Activated naive CD8-positive, alpha-beta T cell treated with anti-CD3 and anti-CD28 coated beads, Interleukin-2, amount 50 U/mL, for 24 hours (primary cell): ENCODE results near the gene RABGAP1L.
"Not testable (repeated sequence)": the region's sequence is repeated elsewhere in the genome, so short reads cannot be mapped to it uniquely, and the experiment has no call there.

Experiments used
- ATAC-seq: fragments of 150-1000 bp; cut with Tn5 transposase; one replicate; pipeline ENCODE4 v1.10.0; 2021
- DNase-seq: peaks from one replicate; pipeline ENCODE4 v3.0.0; 2021
- H3K27ac Mint-ChIP-seq: one replicate; pipeline ENCODE4 v1.8.0; 2021; ENCODE audit warnings: mild to moderate bottlenecking, mixed read lengths
- H3K27me3 Mint-ChIP-seq: one replicate; pipeline ENCODE4 v1.8.0; 2021; ENCODE audit warnings: mixed read lengths
- H3K36me3 Mint-ChIP-seq: one replicate; pipeline ENCODE4 v1.8.0; 2021; ENCODE audit warnings: low read depth, mixed read lengths
- H3K4me1 Mint-ChIP-seq: one replicate; pipeline ENCODE4 v1.8.0; 2021; ENCODE audit warnings: mixed read lengths
- H3K4me3 Mint-ChIP-seq: one replicate; pipeline ENCODE4 v1.8.0; 2021; ENCODE audit warnings: mild to moderate bottlenecking, moderate library complexity, mixed read lengths
- H3K9me3 Mint-ChIP-seq: one replicate; pipeline ENCODE4 v1.8.0; 2021; ENCODE audit warnings: mixed read lengths

Gene RABGAP1L

DNA sequence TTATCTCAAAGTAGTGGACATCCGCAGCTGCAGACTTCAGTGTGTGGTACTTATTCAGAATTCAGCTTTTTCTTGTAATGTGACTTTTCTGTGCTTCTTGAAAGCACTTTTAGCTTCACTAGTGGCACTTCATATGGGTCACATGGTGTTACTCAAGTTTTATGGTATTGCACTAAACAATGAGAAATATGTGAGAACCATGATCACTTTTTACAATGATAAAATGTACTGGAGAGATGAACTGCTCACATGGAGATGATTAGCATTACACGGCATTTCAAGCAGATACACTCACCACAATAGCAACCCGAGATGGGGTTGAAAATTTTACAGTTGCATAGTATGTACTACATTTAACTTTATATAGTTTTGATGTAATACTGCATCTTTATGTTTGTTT, 248.3 kb downstream of the RABGAP1L start:
- no peak for DNase-seq
- peaks cover 8% of the 10 kb centered on the region for H3K36me3 Mint-ChIP-seq
- ATAC-seq, result no peak
- H3K4me1 Mint-ChIP-seq, result no peaks in the 10 kb centered on the region
- H3K27me3 Mint-ChIP-seq, result no peaks in the 10 kb centered on the region
- peaks cover 4% of the 10 kb centered on the region for H3K9me3 Mint-ChIP-seq
- H3K27ac Mint-ChIP-seq, result no peak overlapping the region
- H3K4me3 Mint-ChIP-seq, result no peak overlapping the region

DNA sequence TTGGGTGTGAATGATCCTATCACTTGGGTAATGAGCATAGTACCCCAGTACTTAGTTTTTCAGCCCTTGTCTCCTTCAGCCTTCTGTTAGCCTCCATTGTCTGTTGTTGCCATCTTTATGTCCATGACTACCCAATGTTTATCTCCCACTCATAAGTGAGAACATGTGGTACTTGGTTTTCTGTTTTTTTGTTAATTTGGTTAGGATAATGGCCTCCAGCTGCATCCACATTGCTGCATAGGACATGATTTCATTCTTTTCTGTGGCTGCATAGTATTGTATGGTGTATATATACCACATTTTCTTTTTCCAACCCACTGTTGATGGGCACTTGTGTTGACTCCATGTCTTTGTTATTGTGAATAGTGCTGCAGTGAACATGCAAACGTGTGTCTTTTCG, 248.8 kb downstream of the RABGAP1L start:
- Mint-ChIP-seq H3K4me1 (no peaks in the 10 kb centered on the region), H3K27ac (no peak overlapping the region), H3K4me3 (no peak overlapping the region), H3K36me3 (peaks cover 8% of the 10 kb centered on the region), H3K9me3 (peaks cover 4% of the 10 kb centered on the region), H3K27me3 (no peaks in the 10 kb centered on the region)
- no peak for ATAC-seq
- DNase-seq, result no peak

DNA sequence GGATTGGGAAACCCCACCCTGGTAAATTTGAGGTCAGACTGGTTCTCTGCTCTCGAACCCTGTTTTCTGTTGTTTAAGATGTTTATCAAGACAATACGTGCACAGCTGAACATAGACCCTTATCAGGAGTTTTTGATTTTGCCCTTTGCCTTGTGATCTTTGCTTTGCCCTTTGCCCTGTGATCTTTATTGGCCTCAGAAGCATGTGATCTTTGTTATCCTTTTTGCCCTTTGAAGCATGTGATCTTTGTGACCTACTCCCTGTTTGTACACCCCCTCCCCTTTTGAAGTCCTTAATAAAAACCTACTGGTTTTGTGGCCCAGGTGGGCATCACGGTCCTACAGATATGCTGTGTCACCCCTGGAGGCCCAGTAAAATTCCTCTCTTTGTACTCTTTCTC, 250.5 kb downstream of the RABGAP1L start:
- H3K9me3 Mint-ChIP-seq, H3K36me3 Mint-ChIP-seq, H3K27me3 Mint-ChIP-seq, H3K4me3 Mint-ChIP-seq, ATAC-seq, H3K4me1 Mint-ChIP-seq, DNase-seq, H3K27ac Mint-ChIP-seq: not testable (repeated sequence)

DNA sequence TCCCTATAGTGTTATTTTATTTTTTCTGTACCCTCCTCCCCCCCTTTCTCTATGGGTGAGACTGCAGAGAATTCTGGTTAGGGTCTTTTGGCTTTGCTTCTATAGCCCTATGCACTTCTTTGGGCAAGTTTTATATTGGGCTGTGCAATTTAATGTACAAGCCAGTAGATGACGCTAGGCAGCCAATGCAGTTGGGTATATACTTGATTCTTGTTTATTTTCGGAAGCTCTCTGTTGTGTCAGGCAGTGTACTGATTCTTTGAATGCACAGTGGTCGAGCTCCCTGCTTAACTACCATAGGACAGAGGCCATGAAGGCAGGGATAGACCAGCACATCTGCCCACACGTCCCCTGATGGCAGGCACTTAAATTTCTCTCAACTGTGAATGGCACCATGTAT, 254.3 kb downstream of the RABGAP1L start:
- Mint-ChIP-seq H3K27ac (no peak overlapping the region), H3K4me3 (no peak overlapping the region), H3K9me3 (peaks cover 4% of the 10 kb centered on the region), H3K4me1 (peaks cover 6% of the 10 kb centered on the region), H3K27me3 (no peaks in the 10 kb centered on the region), H3K36me3 (peaks cover 8% of the 10 kb centered on the region)
- DNase-seq, result no peak
- ATAC-seq, result no peak

DNA sequence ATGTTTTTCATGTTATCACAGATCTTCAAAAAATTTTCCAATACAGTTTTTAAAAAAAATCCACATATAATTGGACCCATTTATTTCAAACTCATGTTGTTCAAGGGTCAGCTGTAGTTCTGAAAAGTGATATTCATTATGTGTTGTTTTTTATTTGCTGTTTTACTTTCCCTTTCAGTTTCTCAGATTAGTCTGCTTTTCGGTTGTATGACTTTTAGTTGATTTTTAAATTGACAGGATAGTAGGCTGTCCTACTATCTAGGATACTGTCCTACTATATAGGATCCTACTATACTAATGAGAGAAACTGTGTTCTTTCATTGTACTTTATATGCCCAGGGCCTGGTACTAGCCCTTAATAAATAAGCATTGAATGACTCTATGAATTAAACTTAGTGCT, 254.9 kb downstream of the RABGAP1L start:
- Mint-ChIP-seq H3K9me3 (peaks cover 4% of the 10 kb centered on the region), H3K4me3 (peak overlapping the region; percentile 36), H3K4me1 (peaks cover 9% of the 10 kb centered on the region), H3K27ac (peak overlapping the region; percentile 23), H3K36me3 (peaks cover 8% of the 10 kb centered on the region), H3K27me3 (no peaks in the 10 kb centered on the region)
- ATAC-seq (no peak), DNase-seq (no peak)

DNA sequence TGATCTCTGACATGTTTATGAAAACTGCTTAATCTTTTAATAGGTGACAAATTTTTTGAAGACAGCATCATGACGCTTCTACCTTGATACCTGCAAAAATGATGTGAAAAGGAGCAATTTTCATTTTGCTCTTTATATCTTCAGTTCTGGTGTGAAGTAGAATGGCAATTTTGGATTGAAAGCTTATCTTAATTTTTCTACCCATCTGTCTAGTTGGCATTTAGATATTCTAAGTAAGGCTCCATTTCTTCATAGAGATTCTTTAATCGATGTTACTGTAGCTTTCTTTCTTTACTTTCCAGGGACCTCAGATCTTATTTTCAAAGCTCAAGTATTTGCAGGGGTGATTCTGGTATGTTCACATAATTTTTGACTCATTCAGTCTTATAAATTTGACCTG, 256.2 kb downstream of the RABGAP1L start:
- ATAC-seq (no peak), DNase-seq (no peak)
- Mint-ChIP-seq H3K4me3 (no peak overlapping the region), H3K9me3 (no peaks in the 10 kb centered on the region), H3K36me3 (peaks cover 5% of the 10 kb centered on the region), H3K27me3 (no peaks in the 10 kb centered on the region), H3K4me1 (peaks cover 14% of the 10 kb centered on the region), H3K27ac (no peak overlapping the region)

DNA sequence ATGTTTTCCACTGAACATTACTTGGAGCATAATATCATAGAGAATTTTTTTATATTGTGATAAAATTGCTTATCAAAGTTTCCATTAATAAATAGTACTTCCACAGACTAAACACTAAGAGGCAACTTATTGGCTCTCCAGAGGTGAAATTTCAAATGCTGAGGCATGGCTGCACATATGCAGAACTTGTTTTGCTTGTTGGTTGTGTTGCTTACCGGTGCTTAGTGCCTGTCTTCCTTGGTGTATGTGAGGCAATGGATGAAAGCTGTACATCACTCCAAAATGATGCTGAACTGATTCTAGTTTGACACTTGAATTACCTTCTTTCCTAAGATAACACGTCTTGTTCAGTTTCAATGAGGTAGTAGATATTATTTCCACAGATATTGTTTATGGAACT, 258.6 kb downstream of the RABGAP1L start:
- H3K4me1 Mint-ChIP-seq, result peaks cover 14% of the 10 kb centered on the region
- ATAC-seq (no peak), DNase-seq (no peak)
- no peak overlapping the region for H3K4me3 Mint-ChIP-seq
- H3K27me3 Mint-ChIP-seq, result no peaks in the 10 kb centered on the region
- no peak overlapping the region for H3K27ac Mint-ChIP-seq
- no peaks in the 10 kb centered on the region for H3K9me3 Mint-ChIP-seq
- H3K36me3 Mint-ChIP-seq, result peaks cover 3% of the 10 kb centered on the region

DNA sequence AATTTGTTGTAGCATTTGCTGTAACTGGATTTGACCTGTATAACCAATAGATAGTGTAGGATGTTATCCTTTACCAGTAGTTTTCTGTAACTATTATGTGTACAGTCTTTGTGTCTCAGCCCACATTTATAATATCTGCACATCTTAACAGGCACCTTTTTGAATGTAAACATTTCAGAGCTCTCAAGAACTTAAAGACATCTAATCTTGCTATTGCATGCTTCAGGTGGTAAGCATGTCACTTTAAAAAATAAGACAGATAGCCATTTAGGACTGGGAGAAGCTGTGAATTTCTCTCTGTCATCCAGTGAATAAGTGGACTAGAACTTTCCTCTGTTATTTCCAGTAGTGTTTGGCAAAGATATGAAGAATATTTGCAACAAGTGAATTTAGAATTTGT, 265.8 kb downstream of the RABGAP1L start:
- H3K4me1 Mint-ChIP-seq, result peaks cover 1% of the 10 kb centered on the region
- no peaks in the 10 kb centered on the region for H3K9me3 Mint-ChIP-seq
- no peaks in the 10 kb centered on the region for H3K27me3 Mint-ChIP-seq
- no peak overlapping the region for H3K27ac Mint-ChIP-seq
- ATAC-seq (no peak), DNase-seq (no peak)
- no peak overlapping the region for H3K4me3 Mint-ChIP-seq
- H3K36me3 Mint-ChIP-seq, result peaks cover 3% of the 10 kb centered on the region

DNA sequence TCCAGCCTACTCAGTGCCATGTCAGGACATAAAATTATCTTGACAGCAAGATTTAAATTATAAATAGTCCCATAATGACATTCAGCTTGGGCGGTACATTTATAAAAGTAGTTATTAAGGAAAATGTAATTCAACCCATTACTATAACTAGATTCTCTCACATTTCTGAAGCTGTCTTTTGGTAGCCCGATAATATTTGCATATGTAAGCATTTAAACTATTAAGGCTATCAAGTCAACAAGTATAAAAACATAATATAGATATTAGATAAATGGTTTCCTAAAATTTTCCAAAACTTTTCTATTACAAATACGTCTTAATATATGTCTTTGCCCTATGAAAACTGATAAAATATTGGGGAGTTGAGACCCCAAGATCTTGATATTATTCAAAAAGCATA, 266.8 kb downstream of the RABGAP1L start:
- DNase-seq (no peak), ATAC-seq (no peak)
- Mint-ChIP-seq H3K36me3 (peaks cover 5% of the 10 kb centered on the region), H3K27me3 (no peaks in the 10 kb centered on the region), H3K4me1 (no peaks in the 10 kb centered on the region), H3K4me3 (no peak overlapping the region), H3K27ac (no peak overlapping the region), H3K9me3 (no peaks in the 10 kb centered on the region)

DNA sequence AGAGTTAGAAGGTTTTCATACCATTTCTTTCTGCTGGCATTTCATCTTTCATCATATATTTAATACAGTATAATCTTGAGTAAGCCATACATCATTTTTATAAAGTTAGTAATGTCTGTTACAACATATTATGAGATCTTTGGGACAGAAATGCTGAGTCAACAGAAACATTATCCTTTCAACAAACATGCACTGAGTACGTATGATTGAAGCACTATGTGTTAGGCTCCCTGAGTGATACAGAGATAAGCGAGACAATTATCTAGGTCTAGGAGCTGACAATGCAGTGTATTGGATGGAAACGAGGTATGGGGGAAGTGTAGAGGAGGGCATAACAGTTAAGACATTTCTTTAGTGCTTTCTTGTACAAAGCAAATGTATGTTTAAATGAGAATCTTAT, 268.7 kb downstream of the RABGAP1L start:
- Mint-ChIP-seq H3K36me3 (peaks cover 2% of the 10 kb centered on the region), H3K27ac (no peak overlapping the region), H3K9me3 (no peaks in the 10 kb centered on the region), H3K4me3 (no peak overlapping the region), H3K27me3 (no peaks in the 10 kb centered on the region), H3K4me1 (no peaks in the 10 kb centered on the region)
- ATAC-seq (no peak), DNase-seq (no peak)

DNA sequence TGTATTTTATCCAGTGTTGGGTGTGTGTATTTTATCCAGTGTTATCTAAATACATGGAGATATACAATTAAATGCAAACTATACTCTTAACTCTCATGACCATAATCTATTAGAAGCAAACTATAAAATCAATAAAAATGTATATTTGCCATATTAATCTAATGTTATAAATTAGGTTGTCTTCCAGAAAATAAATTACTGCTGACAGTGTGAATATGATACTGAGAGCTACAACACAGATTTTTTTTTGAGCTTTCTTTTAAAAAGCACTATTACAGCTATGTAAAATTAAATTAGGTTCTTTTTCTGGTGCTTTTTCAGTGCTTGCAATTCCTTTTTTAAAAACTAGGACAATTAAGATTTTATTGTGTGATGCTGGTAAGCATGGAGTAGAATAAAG, 269.4 kb downstream of the RABGAP1L start:
- DNase-seq (no peak), ATAC-seq (no peak)
- H3K4me1 Mint-ChIP-seq, result no peaks in the 10 kb centered on the region
- no peak overlapping the region for H3K4me3 Mint-ChIP-seq
- H3K27me3 Mint-ChIP-seq, result no peaks in the 10 kb centered on the region
- H3K36me3 Mint-ChIP-seq, result peaks cover 2% of the 10 kb centered on the region
- no peak overlapping the region for H3K27ac Mint-ChIP-seq
- no peaks in the 10 kb centered on the region for H3K9me3 Mint-ChIP-seq

DNA sequence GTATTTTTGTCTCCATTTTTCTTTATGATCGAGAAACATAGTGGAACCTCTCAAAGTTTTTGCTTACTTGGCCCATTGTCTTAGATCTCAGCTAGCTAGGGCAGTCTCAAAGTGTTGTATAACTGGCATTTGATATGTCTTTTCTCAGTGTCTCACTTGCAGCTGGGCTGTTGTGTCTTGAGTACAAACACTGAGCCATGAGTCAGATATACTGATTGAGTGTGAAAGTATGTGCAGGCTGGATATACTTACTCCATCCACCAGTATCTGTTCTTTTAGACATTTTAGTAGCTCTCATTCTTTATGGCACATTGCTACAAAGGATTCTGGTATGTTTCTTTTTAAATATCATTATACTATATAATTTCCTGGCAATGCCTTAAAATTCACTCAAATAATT, 274.1 kb downstream of the RABGAP1L start:
- Mint-ChIP-seq H3K4me1 (no peaks in the 10 kb centered on the region), H3K36me3 (peaks cover 8% of the 10 kb centered on the region), H3K9me3 (peaks cover 5% of the 10 kb centered on the region), H3K27ac (no peak overlapping the region), H3K27me3 (no peaks in the 10 kb centered on the region), H3K4me3 (no peak overlapping the region)
- ATAC-seq (no peak), DNase-seq (no peak)

DNA sequence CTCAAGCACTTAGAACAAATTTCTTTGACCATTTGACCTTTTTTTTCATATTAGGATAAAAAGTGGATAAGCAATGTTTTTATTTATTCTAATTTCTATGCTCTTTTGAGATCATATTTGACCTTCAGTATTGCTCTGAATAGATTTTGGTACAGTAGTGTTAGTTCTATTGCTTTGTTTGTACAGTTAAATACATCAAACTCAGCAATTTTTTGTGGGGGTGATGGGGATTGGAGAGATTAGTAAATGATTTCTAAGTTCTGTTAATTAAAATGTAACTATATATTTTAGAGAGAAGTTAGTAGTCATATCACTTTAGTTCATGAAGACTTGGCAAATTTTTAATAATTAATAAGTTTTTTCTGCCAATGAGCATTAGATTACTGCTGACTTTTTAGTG, 286.0 kb downstream of the RABGAP1L start:
- DNase-seq (no peak), ATAC-seq (no peak)
- H3K36me3 Mint-ChIP-seq, result no peaks in the 10 kb centered on the region
- H3K27me3 Mint-ChIP-seq, result no peaks in the 10 kb centered on the region
- H3K27ac Mint-ChIP-seq, result no peak overlapping the region
- no peaks in the 10 kb centered on the region for H3K9me3 Mint-ChIP-seq
- H3K4me1 Mint-ChIP-seq, result no peaks in the 10 kb centered on the region
- no peak overlapping the region for H3K4me3 Mint-ChIP-seq

DNA sequence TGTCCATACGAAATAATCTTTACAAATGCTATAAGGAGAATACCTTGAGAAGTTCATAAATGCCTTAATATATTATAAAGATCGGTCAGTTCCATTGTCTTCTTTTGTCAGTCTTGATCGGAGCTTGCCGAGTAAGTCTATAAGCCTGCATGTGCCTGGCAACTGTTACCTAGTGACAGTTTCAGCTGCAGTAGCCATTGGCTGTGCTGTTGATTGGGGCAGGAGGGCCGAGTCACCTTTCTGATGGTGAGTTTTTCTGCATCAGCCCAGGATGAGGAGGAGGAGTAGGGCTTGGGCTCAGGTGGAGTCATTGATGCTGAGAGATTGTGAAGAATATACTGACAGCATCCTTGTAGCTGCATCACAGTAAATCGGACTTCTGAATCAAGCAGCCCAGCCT, 286.5 kb downstream of the RABGAP1L start:
- ATAC-seq (no peak), DNase-seq (no peak)
- no peak overlapping the region for H3K4me3 Mint-ChIP-seq
- no peaks in the 10 kb centered on the region for H3K36me3 Mint-ChIP-seq
- no peaks in the 10 kb centered on the region for H3K27me3 Mint-ChIP-seq
- H3K9me3 Mint-ChIP-seq, result no peaks in the 10 kb centered on the region
- H3K27ac Mint-ChIP-seq, result no peak overlapping the region
- no peaks in the 10 kb centered on the region for H3K4me1 Mint-ChIP-seq

DNA sequence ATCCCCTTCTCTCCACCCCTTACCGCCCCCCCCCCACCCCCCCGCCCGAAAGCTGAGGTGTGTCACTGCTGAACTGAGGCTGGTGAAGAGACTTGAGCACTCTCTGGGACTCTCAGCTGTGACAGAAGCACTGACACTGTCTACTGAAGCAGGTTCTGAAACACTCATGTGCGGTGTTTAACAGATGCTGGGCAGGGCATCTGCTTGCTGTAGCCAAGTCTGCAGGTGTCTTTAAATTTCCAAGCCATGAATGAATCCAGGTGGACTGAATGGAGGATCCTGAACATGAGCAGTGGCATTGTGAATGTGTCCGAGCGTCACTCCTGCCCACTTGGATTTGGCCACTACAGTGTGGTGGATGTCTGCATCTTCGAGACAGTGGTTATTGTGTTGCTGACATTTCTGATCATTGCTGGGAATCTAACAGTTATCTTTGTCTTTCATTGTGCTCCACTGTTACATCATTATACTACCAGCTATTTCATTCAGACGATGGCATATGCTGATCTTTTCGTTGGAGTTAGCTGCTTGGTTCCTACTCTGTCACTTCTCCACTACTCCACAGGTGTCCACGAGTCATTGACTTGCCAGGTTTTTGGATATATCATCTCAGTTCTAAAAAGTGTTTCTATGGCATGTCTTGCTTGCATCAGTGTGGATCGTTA, 288.7 kb downstream of the RABGAP1L start, which contains the start of gene GPR52:
Gene GPR52 (plus strand): TSS at position 99 of the 665 bp plus-strand sequence. CDS start 148 bp downstream, at position 247.
- no peaks in the 10 kb centered on the region for H3K27me3 Mint-ChIP-seq

DNA sequence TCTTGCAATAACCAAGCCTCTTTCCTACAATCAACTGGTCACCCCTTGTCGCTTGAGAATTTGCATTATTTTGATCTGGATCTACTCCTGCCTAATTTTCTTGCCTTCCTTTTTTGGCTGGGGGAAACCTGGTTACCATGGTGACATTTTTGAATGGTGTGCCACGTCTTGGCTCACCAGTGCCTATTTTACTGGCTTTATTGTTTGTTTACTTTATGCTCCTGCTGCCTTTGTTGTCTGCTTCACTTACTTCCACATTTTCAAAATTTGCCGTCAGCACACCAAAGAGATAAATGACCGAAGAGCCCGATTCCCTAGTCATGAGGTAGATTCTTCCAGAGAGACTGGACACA, 289.2 kb downstream of the RABGAP1L start:
- Mint-ChIP-seq H3K4me1 (no peaks in the 10 kb centered on the region), H3K27me3 (no peaks in the 10 kb centered on the region), H3K9me3 (no peaks in the 10 kb centered on the region), H3K27ac (no peak overlapping the region), H3K4me3 (no peak overlapping the region), H3K36me3 (no peaks in the 10 kb centered on the region)
- ATAC-seq, result no peak
- DNase-seq, result no peak

More for the DNA sequence above, 288.7 kb downstream of the RABGAP1L start, which contains the start of gene GPR52:
- no peaks in the 10 kb centered on the region for H3K4me1 Mint-ChIP-seq
- H3K36me3 Mint-ChIP-seq, result no peaks in the 10 kb centered on the region
- H3K27ac Mint-ChIP-seq, result no peak within 1 kb of the TSS
- no peak for ATAC-seq
- H3K9me3 Mint-ChIP-seq, result no peaks in the 10 kb centered on the region
- no peak for DNase-seq
- no peak within 1 kb of the TSS for H3K4me3 Mint-ChIP-seq
